HepG2 (cell line): ENCODE results near the gene LRRC45.

Experiments
- CENPX ChIP-seq: sonication (generic); formaldehyde crosslinking; IDR thresholded peaks from 2 replicates; pipeline ENCODE4 v1.9.0; 2021; ENCODE audit warnings: mild to moderate bottlenecking, missing genetic modification reagents, moderate library complexity
- EZH2 ChIP-seq: conservative IDR thresholded peaks from 2 replicates; pipeline ENCODE4 v1.6.1; 2012; ENCODE audit warnings: mild to moderate bottlenecking, low read depth, low read length, moderate library complexity
- HNRNPLL ChIP-seq: fragments of 200-400 bp; formaldehyde crosslinking; IDR thresholded peaks from 2 replicates; pipeline ENCODE4 v1.6.1; 2017; ENCODE audit warnings: mild to moderate bottlenecking, low read depth, low read length; ENCODE audit not compliant: poor library complexity, severe bottlenecking
- NCOA2 ChIP-seq: sonication (generic); formaldehyde crosslinking; IDR thresholded peaks from 2 replicates; pipeline ENCODE4 v1.8.0; 2022; ENCODE audit warnings: inconsistent platforms
- POLR2AphosphoS5 ChIP-seq: IDR thresholded peaks from 2 replicates; pipeline ENCODE4 v1.6.1; 2012; ENCODE audit warnings: low read depth, low read length
- RFXAP ChIP-seq: sonication (generic); formaldehyde crosslinking; IDR thresholded peaks from 2 replicates; pipeline ENCODE4 v1.4.0; 2020; ENCODE audit warnings: missing genetic modification reagents, borderline replicate concordance
- ZNF431 ChIP-seq: sonication (generic); formaldehyde crosslinking; IDR thresholded peaks from 2 replicates; pipeline ENCODE4 v1.9.0; 2022; ENCODE audit warnings: missing genetic modification reagents, low read depth, mild to moderate bottlenecking, borderline replicate concordance
- ZNF776 ChIP-seq: sonication (generic); formaldehyde crosslinking; IDR thresholded peaks from 2 replicates; pipeline ENCODE4 v1.4.0; 2020; ENCODE audit warnings: mild to moderate bottlenecking, missing genetic modification reagents
- TF ChIP-seq, protein P1 (sequence below), 2 experiments: fragments of 450-650 bp in 1 of 2; sonication (generic) in 1 of 2; formaldehyde crosslinking in 1 of 2; IDR thresholded peaks; 2 replicates each; pipeline versions ENCODE4 v1.6.1 to v1.8.0; 2016 to 2022; ENCODE audit warnings: antibody characterized with exemption in 1 of 2, mild to moderate bottlenecking in 1 of 2, missing genetic modification reagents in 1 of 2

DNA sequence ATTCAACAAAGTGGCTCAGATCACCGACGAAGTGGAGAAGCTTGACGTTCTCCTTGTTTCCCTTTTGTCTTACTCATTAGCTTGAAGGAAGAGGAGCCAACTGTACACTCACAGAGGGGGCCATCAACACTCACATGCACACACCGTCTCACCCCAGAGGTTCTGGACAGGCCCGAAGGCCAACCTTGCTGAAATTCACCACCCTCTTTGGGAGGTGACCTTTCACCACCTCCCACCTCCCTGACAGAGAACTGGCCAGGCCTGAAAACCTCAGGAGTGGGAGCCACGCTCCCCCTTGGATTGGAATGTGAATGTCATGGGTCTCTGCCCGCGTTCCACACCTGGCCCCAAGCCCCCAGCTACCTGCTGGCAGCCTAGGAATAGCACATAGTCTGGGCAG is 12.4 kb downstream of the LRRC45 start:
- TF ChIP-seq, protein P1, sequence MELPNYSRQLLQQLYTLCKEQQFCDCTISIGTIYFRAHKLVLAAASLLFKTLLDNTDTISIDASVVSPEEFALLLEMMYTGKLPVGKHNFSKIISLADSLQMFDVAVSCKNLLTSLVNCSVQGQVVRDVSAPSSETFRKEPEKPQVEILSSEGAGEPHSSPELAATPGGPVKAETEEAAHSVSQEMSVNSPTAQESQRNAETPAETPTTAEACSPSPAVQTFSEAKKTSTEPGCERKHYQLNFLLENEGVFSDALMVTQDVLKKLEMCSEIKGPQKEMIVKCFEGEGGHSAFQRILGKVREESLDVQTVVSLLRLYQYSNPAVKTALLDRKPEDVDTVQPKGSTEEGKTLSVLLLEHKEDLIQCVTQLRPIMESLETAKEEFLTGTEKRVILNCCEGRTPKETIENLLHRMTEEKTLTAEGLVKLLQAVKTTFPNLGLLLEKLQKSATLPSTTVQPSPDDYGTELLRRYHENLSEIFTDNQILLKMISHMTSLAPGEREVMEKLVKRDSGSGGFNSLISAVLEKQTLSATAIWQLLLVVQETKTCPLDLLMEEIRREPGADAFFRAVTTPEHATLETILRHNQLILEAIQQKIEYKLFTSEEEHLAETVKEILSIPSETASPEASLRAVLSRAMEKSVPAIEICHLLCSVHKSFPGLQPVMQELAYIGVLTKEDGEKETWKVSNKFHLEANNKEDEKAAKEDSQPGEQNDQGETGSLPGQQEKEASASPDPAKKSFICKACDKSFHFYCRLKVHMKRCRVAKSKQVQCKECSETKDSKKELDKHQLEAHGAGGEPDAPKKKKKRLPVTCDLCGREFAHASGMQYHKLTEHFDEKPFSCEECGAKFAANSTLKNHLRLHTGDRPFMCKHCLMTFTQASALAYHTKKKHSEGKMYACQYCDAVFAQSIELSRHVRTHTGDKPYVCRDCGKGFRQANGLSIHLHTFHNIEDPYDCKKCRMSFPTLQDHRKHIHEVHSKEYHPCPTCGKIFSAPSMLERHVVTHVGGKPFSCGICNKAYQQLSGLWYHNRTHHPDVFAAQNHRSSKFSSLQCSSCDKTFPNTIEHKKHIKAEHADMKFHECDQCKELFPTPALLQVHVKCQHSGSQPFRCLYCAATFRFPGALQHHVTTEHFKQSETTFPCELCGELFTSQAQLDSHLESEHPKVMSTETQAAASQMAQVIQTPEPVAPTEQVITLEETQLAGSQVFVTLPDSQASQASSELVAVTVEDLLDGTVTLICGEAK (IDR thresholded peaks at IDR 0.05) = no peak
- TF ChIP-seq, protein P1 (CRISPR knock-in tag; IDR thresholded peaks at IDR 0.05) = no peak
- TF ChIP-seq HNRNPLL (no peak), CENPX (no peak), ZNF776 (CRISPR knock-in tag) (no peak), EZH2 (no peak), ZNF431 (CRISPR knock-in tag) (no peak), RFXAP (CRISPR knock-in tag) (no peak), NCOA2 (CRISPR knock-in tag) (no peak), POLR2AphosphoS5 (no peak)
